Astrocyte of the cerebellum (primary cell): ENCODE results near the gene DPY19L3.
"Not testable (repeated sequence)": the region's sequence is repeated elsewhere in the genome, so short reads cannot be mapped to it uniquely, and the experiment has no call there.

Experiments used
- DNase-seq: peaks from one replicate; pipeline ENCODE4 v3.0.0-alpha.2; 2011; ENCODE audit warnings: low read depth
- H3K4me3 ChIP-seq: 2 replicates; pipeline ENCODE4 v1.5.1; 2011; ENCODE audit warnings: mild to moderate bottlenecking, low read depth, low read length, moderate library complexity
- CTCF ChIP-seq: IDR thresholded peaks from 2 replicates; pipeline ENCODE4 v1.5.1; 2012; ENCODE audit warnings: low read length, low read depth, moderate library complexity, mild to moderate bottlenecking; ENCODE audit errors: missing control alignments
- in situ Hi-C: cut with HindIII; loops from 2 replicates; pipeline ENCODE4 v1.10.0; 2017; ENCODE audit warnings: low sequenced_read_pairs

The DPY19L3 gene

DNA sequence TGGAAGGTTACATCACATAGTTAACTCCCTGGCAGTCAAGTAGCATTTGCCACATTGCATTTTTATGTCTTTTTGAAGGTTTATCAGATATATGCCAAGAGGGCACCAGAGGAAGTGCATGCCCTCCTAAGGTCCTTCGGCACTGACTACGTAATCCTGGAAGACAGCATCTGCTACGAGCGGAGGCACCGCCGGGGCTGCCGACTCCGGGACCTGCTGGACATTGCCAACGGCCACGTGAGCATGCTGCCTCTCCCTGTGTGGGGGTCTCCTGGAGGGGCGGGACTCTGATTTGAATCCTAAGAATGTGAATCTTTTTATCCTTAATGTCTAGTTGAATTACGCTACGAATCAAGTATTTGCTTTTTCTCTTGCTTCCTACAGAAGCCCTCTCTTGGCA is 74.8 kb downstream of the DPY19L3 start:
- H3K4me3 ChIP-seq, result no peak overlapping the region
- no peak for TF ChIP-seq CTCF
- DNase-seq, result no peak
- in situ Hi-C loops, result no loop called here

- no peak for TF ChIP-seq CTCF
- H3K4me3 ChIP-seq, result no peak overlapping the region
- in situ Hi-C loops, result no loop called here
- DNase-seq, result no peak
Observed at GRCh38 chr19:32483574-32483973, 78.0 kb downstream of the DPY19L3 start.

DNA sequence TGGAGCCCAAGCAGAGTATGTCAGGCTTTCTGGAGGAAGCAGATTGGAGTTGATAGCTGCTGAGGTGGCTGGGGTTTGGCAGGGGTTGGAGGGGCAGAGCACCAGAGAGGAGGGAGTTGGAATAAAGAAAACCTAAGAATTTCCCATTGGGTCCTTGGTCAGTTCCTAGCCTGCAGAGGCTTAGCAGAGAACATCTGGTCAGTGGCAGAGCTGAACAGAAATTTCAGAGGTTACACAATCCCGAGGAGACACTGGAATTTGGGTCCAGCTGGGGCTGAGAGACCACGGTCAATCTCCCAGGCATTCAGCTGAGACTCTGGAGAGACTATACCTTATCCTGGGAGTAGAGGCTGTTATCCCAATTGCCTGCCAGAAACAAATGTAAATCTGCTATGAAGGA is 84.4 kb downstream of the DPY19L3 start:
- in situ Hi-C loops, result no loop called here
- no peak overlapping the region for H3K4me3 ChIP-seq
- TF ChIP-seq CTCF, result no peak
- no peak for DNase-seq

- in situ Hi-C loops, result no loop called here
- no peak for TF ChIP-seq CTCF
- DNase-seq, result no peak
- no peak overlapping the region for H3K4me3 ChIP-seq
Observed at GRCh38 chr19:32497391-32497790, 91.8 kb downstream of the DPY19L3 start.

- in situ Hi-C loops, result no loop called here
- no peak for TF ChIP-seq CTCF
- H3K4me3 ChIP-seq, result no peak overlapping the region
- no peak for DNase-seq
Observed at GRCh38 chr19:32498648-32499200, 93.2 kb downstream of the DPY19L3 start.

DNA sequence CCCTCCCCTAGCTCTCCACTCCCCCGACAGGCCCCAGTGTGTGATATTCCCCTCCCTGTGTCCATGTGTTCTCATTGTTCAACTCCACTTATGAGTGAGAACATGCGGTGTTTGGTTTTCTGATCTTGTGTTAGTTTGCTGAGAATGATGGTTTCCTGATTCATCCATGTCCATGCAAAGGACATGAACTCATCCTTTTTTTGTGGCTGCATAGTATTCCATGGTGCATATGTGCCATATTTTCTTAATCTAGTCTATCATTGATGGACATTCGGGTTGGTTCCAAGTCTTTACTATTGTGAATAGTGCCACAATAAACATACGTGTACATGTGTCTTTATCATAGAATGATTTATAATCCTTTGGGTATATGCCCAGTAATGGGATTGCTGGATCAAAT is 106.9 kb downstream of the DPY19L3 start:
- in situ Hi-C loops, DNase-seq: not testable (repeated sequence)

DNA sequence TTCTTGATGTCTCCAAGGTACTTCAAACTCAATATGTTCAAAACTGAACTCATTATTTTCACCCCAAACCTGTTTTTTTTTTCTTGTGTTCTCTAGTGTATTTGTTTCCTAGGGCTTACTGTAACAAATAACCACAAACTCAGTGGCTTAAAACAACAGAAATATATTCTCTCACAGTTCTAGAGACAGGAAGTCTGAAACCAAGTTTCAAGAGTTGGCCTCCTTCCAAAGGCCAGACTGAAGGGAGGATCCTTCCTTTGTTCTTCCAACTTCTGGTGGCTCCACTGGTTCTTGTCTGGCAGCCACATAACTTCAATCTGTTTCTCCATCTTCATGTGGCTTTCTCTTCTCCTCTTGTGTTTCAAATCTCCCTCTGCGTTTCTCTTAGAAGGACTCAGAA is 113.5 kb downstream of the DPY19L3 start:
- DNase-seq, result no peak
- TF ChIP-seq CTCF, result no peak
- in situ Hi-C loops, result no loop called here
- no peak overlapping the region for H3K4me3 ChIP-seq

More for the DNA sequence above, 106.9 kb downstream of the DPY19L3 start:
- not testable (repeated sequence) for H3K4me3 ChIP-seq
